HG03342 (cell line): ENCODE measurements around the gene PFN1.
A peak's percentile ranks its signal among the peaks of the same experiment; 100 is the strongest.

ENCODE experiments used
- ATAC-seq: cut with Tn5 transposase; IDR thresholded peaks from one replicate; pipeline ENCODE4 v1.9.1; 2021; ENCODE audit warnings: mild to moderate bottlenecking, moderate library complexity; ENCODE audit not compliant: unreplicated experiment

The PFN1 gene

DNA sequence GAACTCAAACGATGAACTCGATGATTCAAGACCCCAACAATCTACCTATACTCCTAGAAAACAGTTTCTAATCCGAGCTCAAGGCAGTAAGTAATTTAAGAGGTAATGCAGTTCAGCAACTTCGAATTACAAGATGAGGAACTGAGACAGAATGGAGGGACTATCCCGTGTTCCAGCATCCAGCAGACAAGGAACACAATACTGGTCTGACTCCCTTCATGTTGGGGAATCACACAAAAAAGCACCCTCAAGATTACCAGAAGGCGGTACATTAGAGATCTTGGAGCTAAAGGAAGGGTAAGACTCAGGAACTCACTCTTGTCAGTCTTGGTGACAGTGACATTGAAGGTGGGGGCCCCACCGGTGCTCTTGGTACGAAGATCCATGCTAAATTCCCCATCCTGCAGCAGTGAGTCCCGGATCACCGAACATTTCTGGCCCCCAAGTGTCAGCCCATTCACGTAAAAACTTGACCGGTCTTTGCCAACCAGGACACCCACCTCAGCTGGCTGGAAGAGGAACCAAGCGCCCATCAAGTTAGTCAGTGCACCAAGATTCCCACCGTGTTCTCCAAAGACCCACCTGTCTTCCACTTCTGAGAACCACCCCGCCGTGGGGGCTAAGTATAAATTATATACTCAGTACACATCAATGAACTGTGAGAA, 1.9 kb downstream of the PFN1 start:
- ATAC-seq: no peak

DNA sequence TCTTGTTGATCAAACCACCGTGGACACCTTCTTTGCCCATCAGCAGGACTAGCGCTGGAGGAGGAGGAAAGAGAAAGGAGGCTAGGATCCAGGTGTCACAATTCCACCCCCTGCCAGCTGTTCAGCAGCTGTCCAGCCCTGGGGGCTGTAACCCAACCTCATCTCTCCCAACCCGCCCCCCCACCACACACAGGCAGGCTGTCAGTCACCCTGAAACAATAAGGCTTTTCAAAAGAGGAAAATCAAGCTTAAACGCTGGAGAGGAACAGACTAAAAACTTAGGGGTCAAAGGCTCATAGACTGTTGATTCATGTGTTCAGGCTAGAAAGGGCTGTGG, 2.4 kb downstream of the PFN1 start:
- no peak for ATAC-seq

DNA sequence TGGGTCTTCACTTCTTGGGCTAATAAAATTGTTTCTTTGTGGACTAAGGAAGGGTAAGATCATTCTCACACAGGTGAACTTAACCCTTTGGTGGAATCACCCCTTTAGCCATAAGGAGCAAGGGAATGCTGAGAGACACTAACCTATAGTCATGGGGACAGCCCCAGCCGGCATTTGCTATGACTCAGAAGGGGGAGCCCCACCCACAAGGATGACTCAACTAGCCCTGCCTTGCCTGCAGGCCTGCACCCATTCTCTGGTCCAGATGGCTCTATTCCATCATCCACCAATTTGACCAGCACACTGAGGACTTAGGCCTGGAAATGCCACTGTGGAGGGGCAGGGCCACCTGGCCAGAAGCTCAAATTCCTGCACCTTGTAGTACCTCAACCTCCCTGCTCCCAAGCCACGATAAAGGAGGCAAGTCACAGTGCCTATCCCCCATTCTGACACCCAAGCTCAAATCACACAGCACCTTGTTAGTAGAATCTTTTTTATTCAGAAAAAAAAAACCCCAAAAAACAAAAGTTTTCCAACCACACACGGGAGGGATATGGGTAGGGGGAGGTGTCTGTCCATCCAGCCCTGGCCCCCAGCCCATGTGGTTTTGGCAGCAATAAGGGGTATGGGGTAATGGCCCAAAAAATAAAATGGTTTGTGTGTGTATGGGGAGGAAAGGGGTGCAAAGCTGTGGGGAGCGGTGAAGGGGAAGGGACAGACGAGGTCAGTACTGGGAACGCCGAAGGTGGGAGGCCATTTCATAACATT, 3.0 kb downstream of the PFN1 start:
- ATAC-seq: no peak

DNA sequence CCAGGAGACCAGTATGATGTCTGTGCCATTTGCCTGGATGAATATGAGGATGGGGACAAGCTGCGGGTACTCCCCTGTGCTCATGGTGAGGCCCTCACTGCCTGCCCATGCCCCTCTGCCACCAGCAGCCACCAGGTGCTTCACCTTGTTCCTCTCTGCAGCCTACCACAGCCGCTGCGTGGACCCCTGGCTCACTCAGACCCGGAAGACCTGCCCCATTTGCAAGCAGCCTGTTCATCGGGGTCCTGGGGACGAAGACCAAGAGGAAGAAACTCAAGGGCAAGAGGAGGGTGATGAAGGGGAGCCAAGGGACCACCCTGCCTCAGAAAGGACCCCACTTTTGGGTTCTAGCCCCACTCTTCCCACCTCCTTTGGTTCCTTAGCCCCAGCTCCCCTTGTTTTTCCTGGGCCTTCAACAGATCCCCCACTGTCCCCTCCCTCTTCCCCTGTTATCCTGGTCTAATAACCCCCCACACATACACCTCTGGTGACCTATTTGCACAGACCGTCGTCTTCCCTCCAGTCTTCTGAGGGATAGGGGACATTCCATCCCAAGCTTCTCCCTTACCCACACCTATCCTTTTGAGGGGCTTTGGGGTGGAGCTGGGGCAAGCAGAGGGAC, 3.7 kb downstream of the PFN1 start:
- no peak for ATAC-seq

DNA sequence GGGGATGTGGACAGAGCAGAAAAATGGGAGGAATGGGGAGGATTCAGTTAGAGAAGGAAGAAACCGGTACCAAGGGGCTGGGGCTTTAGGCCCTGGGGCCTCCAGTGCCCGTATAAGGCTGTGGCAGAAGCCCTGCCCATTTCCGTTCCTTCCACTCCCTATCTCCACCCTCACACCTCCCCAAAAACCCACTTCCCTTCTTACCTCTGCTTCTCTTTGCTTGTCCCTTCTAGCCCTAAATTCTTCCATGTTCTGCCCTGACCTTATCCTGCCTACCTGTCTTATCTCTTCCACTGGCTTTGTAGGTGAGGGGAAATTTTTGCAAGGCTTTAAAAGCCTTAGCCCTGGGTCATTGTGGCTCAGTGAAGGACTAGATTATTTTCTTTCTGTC, 4.2 kb downstream of the PFN1 start:
- ATAC-seq: no peak

DNA sequence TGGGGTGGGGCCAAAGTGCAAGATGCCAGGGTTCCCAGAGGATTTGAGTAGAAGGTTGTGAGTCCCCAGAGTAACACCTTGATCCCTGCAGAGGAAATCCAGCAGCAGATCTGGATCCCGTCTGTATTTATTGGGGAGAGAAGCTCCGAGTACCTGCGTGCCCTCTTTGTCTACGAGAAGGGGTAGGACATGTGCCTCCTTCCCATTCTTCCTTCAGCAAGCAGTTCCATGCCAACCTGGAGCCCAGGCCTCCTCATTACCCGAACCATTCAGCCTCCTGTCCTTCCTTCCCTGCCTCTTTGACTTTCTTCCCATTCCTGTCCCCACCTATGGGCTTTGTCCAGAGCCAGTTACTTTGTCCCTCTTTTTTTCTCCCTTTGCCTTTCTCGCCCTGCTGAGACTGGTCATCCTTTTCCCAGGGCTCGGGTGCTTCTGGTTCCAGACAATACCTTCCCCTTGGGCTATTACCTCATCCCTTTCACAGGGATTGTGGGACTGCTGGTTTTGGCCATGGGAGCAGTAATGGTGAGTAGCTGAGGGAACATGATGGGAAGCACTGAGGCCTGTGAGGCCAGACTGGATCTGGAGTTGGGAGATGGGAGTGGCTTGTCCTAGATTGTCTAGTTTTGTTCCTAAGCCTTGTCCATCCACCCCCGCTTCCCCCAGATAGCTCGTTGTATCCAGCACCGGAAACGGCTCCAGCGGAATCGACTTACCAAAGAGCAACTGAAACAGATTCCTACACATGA, 5.4 kb downstream of the PFN1 start:
- ATAC-seq: no peak

DNA sequence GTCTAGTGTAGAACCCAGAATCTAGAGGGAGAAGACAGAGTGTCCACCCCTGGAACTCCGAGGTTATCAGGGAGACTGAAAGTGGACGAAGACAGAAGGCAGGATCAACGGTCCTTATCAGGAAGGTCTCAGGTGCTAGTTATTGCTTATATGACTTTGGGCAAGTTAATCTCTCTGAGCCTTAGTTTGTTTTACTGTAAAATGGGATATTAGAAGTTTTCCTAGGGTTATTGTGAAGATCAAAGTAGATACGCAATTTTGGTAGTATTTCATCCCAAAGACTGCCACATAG, 7.1 kb downstream of the PFN1 start:
- ATAC-seq: no peak

DNA sequence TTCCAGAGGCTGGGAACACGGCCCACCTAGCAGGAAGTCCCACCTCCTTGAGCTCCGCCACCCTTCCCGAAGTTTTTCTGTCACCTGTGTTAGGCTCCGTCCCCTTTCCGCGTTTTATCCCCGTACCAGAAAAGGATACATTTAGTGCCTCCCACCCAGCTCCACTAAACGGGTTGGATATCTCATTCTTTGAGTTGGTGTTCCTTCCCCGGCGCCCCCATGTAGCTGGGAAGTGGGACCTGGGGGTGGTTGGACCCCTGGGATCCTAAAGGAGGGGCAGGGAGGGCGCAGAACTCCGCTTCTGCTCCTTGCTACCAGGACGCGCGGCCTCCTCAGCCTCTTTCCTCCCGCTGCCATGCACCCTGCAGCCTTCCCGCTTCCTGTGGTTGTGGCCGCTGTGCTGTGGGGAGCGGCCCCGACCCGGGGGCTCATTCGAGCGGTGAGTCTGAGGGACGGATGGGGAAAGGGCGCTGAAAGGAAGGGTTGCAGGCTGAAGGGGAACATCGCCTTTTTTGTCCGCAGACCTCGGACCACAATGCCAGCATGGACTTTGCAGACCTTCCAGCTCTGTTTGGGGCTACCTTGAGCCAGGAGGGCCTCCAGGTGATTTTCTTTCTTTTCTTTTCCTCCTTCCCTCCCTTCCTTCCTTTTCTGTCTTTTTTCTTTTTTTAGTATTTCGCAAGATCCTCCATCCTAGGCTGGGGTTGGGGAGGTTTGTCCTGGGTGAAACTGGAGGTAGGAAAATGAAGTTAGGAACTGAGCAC, 7.6 kb downstream of the PFN1 start:
- ATAC-seq: no peak

DNA sequence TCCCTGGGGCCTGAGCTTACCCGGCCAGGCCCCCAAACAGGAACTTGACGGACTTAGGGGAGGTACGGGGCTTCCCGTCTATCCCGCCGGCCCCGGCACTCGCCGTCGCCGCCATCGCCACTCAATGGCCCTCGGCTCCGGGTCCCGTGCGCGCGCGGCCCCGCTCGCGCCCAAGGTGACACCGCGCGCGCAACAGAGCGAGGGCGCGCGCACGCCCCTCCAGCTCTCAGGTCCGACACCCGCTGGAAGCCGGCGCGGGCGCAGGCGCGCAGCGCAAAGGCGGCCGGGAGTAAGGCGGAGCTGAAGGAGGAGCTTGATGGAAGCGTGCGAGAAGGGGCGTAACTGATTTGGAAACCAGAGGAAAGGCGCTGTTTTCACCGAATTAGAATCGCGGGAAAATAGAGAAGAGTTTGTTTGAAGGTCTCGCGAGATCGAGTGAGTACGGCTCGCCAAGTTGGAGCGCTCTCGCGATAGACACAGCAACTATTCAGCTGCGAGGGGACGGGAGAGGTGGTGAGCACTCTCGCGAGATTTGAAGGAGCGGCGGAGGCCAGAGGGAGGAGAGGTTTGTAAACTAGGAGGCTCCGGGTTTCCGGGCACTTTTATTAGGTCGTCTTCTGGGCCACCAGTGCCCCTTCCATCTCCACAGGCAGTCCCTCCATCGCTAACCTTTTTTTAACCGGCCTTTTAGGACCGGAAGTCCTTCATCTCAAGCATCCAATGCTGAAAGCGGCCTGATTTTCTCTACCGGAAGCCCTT, 8.4 kb downstream of the PFN1 start, which contains the start of the genes RNF167 and SLC25A11:
RNF167 (plus strand) TSS at position 473 of the 759 bp plus-strand sequence. CDS start 642 bp downstream, outside the sequence.
SLC25A11 (minus strand) TSS at position 251 of the 759 bp plus-strand sequence; CDS start at position 115, 136 bp downstream.
- ATAC-seq: peak; percentile 72

DNA sequence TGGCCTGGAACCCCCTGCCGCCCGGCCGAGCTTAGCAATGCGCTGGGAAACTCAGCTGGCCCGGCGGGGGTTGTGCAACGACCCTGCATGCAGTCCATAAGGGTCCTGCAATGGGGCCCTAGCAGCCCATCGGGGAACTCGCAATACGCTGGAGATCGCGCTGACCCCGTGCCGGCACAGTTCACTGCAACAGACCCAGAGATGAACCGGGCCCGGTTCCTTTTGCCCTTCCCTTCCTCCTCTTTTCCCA, 8.9 kb downstream of the PFN1 start:
- peak; percentile 5 for ATAC-seq

DNA sequence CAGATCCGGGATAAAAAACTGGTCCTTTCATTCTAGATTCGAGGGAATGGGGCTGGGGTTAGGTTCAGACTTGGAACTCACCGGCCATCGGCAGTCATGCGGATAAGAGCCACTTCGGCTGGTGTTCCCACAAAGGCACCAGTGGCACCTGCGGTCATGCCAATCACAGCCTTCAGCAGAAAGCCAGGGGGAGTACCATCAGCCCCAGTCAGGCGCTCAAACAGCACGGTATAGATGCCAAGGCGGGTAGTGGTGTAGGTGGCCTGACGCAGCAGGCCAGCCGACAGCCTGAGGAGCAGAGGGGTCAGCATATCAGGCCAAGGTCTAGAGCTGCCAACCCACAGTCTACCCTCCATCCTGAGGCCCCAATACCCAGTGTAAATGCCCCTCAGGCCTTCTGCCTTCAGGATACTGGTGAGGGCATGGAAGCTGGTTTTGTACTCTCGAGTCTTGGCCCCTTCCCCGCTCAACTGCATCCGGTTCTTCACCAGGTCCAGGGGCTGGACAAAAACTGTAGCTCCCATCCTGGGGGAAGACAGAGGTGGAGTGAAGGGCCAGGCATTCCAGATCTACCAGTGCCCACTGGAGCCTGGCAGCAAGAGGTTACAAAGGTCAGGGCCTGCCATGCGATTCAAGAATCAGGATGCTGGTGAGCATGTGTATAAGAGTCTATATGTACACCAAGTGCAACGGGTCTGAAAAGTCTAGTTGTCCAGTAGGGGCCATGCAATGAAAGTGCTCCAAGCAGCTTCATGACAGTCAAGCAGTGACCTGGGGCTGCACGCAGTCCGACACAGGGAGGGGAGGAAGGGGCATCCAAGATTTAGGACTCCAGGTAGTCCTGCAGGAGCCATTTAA, 9.4 kb downstream of the PFN1 start:
- no peak for ATAC-seq

DNA sequence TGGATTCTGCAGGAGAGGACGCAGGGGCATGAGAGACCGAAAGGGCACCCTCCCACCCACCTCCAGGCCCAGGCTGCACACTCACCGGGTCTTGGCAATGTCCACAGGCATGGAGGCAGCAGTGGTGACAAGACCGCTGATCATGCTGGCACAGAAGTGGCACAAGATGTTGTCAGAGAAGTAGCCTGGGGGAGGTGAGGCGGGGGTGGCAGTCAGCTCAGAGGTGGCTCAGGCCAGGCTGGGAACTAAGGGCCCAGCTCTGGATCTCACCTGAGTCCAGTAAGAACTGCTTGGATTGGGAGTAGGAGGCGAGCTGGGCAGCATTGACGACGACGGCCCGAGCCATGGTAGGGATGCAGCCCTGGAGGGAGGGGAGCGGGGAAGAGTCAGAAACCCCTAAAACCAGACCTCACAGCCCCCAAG, 10.2 kb downstream of the PFN1 start:
- ATAC-seq: no peak

DNA sequence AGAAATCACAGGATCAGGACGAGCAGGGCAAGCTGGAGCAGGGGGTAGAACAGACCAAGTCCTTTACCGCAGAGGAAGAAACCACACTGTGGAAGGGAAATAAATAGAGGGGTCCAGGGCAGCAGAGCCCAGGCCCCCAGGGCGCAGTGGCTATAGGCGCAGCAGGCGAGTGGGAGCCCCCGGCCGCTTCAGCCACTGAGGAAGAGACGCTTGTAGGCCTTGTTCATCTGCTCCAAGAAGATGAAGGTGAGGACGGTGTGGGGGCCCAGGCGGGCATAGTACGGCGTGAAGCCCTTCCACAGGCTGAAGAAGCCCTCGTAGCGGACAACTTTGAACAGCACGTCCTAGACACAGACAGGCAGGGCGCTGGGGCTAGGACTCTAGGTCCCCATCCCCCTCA, 10.8 kb downstream of the PFN1 start:
- ATAC-seq: no peak

DNA sequence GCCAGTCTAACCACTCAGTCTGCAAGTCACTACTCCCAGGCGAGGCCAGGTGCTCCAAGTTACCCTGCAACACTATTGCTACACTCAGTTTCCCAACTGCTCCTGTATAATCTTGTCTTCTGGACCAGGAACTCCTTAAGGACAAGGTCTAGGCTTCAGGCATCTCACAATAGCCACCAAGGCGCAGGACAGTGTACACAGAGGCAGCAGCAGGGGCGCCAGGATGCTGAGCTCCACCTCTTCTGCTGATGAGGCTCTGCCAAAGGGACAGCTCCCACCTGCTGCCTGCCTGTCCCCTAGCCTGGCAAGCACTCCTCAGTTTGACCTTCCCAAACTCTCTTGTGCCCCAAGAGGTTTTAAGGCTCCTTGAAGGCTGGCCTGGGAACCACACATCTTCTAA, 11.9 kb downstream of the PFN1 start:
- no peak for ATAC-seq

DNA sequence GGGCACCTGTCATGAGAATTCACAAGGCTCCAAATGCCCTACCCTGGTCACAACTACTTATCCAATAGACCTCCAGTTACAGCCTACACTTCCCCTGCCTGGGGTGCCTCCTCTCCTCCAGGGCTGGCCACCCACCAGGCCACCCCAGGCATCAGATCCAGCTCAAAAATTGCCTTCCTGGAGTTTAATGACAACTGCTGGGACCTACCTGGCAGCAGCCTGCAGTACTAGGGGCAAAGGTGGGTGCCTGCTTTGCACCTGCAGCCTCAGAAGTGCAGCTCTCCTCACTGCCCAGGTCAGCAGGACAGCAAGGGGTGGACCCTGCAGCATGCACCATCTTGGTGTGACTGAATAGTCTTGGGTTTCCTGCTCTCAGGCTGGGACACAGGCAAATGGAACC, 12.7 kb downstream of the PFN1 start:
- no peak for ATAC-seq

DNA sequence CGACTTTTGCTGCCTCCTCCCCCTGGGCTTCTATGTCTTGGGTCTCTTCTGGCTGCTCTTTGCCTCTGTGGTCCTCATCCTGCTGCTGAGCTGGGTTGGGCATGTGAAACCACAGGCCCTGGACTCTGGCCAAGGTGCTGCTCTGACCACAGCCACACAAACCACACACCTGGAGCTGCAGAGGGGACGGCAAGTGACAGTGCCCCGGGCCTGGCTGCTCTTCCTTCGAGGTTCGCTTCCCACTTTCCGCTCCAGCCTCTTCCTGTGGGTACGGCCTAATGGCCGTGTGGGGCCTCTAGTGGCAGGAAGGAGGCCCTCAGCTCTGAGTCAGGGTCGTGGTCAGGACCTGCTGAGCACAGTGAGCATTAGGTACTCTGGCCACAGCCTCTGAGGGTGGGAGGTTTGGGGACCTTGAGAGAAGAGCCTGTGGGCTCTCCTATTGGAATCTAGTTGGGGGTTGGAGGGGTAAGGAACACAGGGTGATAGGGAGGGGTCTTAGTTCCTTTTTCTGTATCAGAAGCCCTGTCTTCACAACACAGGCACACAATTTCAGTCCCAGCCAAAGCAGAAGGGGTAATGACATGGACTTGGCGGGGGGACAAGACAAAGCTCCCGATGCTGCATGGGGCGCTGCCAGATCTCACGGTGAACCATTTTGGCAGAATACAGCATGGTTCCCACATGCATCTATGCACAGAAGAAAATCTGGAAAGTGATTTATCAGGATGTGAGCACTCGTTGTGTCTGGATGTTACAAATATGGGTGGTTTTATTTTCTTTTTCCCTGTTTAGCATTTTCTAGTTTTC, 14.0 kb downstream of the PFN1 start:
- ATAC-seq: no peak

DNA sequence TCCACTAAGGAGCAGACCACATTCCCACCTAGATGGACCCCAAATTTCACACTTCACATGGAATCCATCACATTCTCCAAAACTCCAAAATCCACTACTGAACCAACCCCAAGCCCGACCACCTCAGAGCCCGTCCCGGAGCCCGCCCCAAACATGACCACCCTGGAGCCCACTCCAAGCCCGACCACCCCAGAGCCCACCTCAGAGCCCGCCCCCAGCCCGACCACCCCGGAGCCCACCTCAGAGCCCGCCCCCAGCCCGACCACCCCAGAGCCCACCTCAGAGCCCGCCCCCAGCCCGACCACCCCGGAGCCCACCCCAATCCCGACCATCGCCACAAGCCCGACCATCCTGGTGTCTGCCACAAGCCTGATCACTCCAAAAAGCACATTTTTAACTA, 14.7 kb downstream of the PFN1 start:
- ATAC-seq: no peak

DNA sequence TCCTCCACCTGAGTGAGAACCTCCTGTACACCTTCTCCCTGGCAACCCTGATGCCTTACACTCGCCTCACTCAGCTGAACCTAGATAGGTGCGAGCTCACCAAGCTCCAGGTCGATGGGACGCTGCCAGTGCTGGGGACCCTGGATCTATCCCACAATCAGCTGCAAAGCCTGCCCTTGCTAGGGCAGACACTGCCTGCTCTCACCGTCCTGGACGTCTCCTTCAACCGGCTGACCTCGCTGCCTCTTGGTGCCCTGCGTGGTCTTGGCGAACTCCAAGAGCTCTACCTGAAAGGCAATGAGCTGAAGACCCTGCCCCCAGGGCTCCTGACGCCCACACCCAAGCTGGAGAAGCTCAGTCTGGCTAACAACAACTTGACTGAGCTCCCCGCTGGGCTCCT, 15.6 kb downstream of the PFN1 start:
- no peak for ATAC-seq

DNA sequence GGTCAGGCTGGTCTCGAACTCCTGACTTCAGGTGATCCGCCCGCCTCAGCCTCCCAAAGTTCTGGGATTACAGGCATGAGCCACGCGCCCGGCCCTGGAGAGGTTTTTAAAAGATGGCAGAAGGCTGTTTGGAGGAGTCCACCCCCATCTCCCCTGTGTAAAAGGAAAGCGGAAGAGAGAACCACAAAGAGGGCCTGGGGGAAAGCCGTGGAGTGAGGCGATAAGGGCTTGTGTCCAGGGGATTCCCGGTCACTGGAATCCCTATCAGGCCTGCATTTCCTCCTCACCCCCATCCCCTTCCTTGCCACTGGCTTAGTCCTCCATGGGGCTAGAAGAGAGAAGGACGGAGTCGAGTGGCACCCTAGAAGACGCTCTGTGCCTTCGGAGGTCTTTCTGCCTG, 16.4 kb downstream of the PFN1 start, which contains the start of gene GP1BA:
GP1BA (plus strand) TSS at position 315 of the 400 bp plus-strand sequence. CDS start 328 bp downstream, outside the sequence.
- no peak for ATAC-seq
